ENCODE measurements around the gene OTX1. TPM values are rescaled to one million over a fixed set of nuclear protein-coding genes. Genes with fewer than 3 reads are reported as not detected.
A peak's percentile ranks its signal among the peaks of the same experiment; 100 is the strongest.

OTX1 gene
- total RNA-seq, 1 donor from 2014 or later = not detected

- DNase-seq (ENCODE audit: extremely low spot score, unreplicated experiment) = no peak
- no peak overlapping the region for H3K4me3 Mint-ChIP-seq (ENCODE audit: unreplicated experiment)
- H3K27ac Mint-ChIP-seq (ENCODE audit: unreplicated experiment) = no peak overlapping the region
- H3K4me1 Mint-ChIP-seq (ENCODE audit: unreplicated experiment) = no peaks in the 10 kb centered on the region
- H3K9me3 Mint-ChIP-seq (ENCODE audit: unreplicated experiment) = no peaks in the 10 kb centered on the region
- no peaks in the 10 kb centered on the region for H3K36me3 Mint-ChIP-seq (ENCODE audit: unreplicated experiment)
- peak; percentile 33 for TF ChIP-seq CTCF (IDR thresholded peaks at IDR 0.05)
- H3K27me3 Mint-ChIP-seq (ENCODE audit: unreplicated experiment) = peaks cover 65% of the 10 kb centered on the region
These were observed 28.4 kb downstream of the OTX1 start for GRCh38 chr2:63078852-63079606.

GRCh38 chr2:63081404-63081803, 30.8 kb downstream of the OTX1 start:
- H3K36me3 Mint-ChIP-seq (ENCODE audit: unreplicated experiment) = no peaks in the 10 kb centered on the region
- H3K9me3 Mint-ChIP-seq (ENCODE audit: unreplicated experiment) = no peaks in the 10 kb centered on the region
- TF ChIP-seq CTCF (IDR thresholded peaks at IDR 0.05) = no peak
- H3K27me3 Mint-ChIP-seq (ENCODE audit: unreplicated experiment) = peaks cover 69% of the 10 kb centered on the region
- H3K27ac Mint-ChIP-seq (ENCODE audit: unreplicated experiment) = no peak overlapping the region
- no peaks in the 10 kb centered on the region for H3K4me1 Mint-ChIP-seq (ENCODE audit: unreplicated experiment)
- DNase-seq (ENCODE audit: extremely low spot score, unreplicated experiment) = no peak
- H3K4me3 Mint-ChIP-seq (ENCODE audit: unreplicated experiment) = no peak overlapping the region

- no peaks in the 10 kb centered on the region for H3K4me1 Mint-ChIP-seq (ENCODE audit: unreplicated experiment)
- no peak for DNase-seq (ENCODE audit: extremely low spot score, unreplicated experiment)
- H3K4me3 Mint-ChIP-seq (ENCODE audit: unreplicated experiment) = no peak overlapping the region
- H3K36me3 Mint-ChIP-seq (ENCODE audit: unreplicated experiment) = no peaks in the 10 kb centered on the region
- no peaks in the 10 kb centered on the region for H3K9me3 Mint-ChIP-seq (ENCODE audit: unreplicated experiment)
- no peak for TF ChIP-seq CTCF (IDR thresholded peaks at IDR 0.05)
- no peak overlapping the region for H3K27ac Mint-ChIP-seq (ENCODE audit: unreplicated experiment)
- peaks cover 47% of the 10 kb centered on the region for H3K27me3 Mint-ChIP-seq (ENCODE audit: unreplicated experiment)
These were observed 36.1 kb downstream of the OTX1 start for GRCh38 chr2:63086687-63087086.

- H3K9me3 Mint-ChIP-seq (ENCODE audit: unreplicated experiment) = no peaks in the 10 kb centered on the region
- no peak overlapping the region for H3K27ac Mint-ChIP-seq (ENCODE audit: unreplicated experiment)
- H3K4me3 Mint-ChIP-seq (ENCODE audit: unreplicated experiment) = no peak overlapping the region
These were observed 41.8 kb downstream of the OTX1 start for GRCh38 chr2:63092401-63092800.

More at GRCh38 chr2:63092401-63092800, 41.8 kb downstream of the OTX1 start:
- Mint-ChIP-seq H3K27me3 (ENCODE audit: unreplicated experiment) (peaks cover 29% of the 10 kb centered on the region), H3K36me3 (ENCODE audit: unreplicated experiment) (no peaks in the 10 kb centered on the region), H3K4me1 (ENCODE audit: unreplicated experiment) (no peaks in the 10 kb centered on the region)
- TF ChIP-seq CTCF (IDR thresholded peaks at IDR 0.05) = no peak
- DNase-seq (ENCODE audit: extremely low spot score, unreplicated experiment) = no peak

All from osteocyte (in vitro differentiated cells).